GM18873 (cell line): ENCODE data around the gene LAP3.

ENCODE experiments used
- ATAC-seq: cut with Tn5 transposase; IDR thresholded peaks from one replicate; pipeline ENCODE4 v1.9.1; 2021; ENCODE audit warnings: mild to moderate bottlenecking, moderate library complexity, moderate number of reproducible peaks; ENCODE audit not compliant: unreplicated experiment, low FRiP score

Gene LAP3

GRCh38 chr4:17614416-17615299 lies 37.7 kb downstream of the LAP3 start, which contains the start of gene MED28:
Gene MED28, plus strand, starts transcription at chr4:17614641. Its CDS starts 14 bp downstream, at chr4:17614655.
- ATAC-seq, result peak; percentile 95

DNA sequence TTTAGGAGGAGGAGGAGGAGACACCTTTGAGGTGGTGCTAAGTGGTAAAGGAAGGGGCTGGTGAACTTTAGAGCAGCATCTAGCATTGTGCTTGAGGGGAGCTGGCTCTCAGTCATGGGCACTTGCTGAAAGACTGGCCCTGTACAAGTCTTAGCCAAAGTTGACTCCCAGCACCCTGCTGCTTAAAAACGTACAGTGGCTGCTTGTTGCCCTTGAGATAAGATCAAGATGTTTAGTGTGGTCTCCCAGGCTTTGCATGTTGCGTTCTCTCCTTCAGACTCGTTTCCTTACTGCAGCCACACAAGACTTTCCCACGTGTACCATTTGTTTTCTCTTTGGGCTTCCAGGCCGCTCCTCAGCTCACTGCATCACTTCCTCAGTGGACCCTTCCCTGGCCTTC lies 39.3 kb downstream of the LAP3 start:
- no peak for ATAC-seq

DNA sequence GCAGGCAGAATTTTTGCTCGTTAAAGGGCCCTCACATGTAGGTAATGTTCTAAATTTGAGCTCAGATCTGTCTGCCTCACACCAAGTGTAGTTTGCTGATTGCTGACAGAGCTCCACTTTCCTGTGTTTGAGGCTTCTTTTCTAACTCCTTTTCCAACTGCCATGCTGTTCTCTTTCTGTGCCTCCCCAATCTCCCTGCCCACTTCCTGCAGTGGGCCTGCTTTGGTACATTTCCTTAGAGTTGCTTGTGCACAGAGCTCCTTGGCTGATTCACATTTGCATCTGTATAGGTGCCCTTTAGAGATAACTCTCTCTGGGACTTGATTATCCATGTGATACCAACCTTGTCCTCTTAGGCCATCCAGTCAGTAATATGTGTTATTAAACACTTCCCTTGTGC lies 41.9 kb downstream of the LAP3 start:
- ATAC-seq, result no peak

GRCh38 chr4:17619416-17620105 lies 42.6 kb downstream of the LAP3 start:
- no peak for ATAC-seq

DNA sequence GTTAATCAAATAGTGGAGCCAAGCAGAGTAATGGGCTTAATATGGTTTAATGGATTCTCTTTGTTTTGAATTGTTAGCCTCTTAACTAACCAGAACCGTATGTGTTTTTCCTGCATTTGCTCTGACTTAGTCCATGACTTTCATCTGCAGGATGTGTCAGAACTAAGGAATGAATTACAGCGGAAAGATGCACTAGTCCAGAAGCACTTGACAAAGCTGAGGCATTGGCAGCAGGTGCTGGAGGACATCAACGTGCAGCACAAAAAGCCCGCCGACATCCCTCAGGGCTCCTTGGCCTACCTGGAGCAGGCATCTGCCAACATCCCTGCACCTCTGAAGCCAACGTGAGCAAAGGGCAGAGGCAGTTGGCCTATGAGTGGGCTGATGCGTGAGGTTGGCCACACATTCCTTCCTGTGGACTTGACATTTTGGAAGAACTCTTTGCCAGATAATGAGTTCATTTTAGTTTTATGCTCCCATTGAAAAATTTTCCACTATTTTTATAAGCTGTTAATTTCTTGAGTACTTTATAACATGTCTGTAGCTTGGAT lies 46.5 kb downstream of the LAP3 start:
- no peak for ATAC-seq

GRCh38 chr4:17624821-17625220 lies 47.8 kb downstream of the LAP3 start:
- ATAC-seq, result no peak

DNA sequence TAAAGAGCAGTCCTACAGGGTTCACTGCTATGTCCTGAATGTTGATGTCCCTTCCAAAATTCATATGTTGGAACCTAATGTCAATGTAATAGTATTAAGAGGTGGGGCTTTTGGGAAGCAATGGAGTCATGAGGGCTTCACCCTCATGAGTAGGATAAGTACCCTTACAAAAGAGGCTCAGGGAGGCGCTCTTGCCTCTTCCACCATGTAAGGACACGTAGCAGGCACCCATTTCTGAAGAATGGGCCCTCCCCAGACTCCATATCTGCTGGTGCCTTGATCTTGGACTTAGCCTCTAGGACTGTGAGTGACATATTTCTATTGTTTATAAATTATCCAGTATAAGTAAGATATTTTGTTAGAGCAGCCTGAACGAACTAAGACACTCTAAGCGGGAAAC lies 53.2 kb downstream of the LAP3 start:
- no peak for ATAC-seq

GRCh38 chr4:17633600-17633999 lies 56.6 kb downstream of the LAP3 start:
- ATAC-seq, result no peak

- no peak for ATAC-seq
Measured at GRCh38 chr4:17635056-17635455, 58.1 kb downstream of the LAP3 start.

DNA sequence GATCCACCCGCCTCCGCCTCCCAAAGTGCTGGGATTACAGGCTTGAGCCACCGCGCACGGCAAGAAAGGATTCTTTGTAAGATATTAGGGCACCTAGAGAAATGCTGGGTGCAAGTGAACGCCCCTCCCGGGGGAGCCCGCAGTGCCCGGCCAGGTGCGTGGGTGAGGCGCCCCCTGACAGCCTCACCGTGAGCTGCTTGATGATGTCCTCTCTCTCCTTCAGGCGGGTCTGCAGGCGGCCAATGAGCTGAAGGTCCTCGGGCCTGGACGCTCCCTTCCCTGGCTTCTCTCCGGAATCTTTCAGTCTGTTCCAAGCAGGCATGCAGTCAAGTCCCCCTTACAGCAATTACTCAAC lies 59.3 kb downstream of the LAP3 start:
- ATAC-seq, result no peak

DNA sequence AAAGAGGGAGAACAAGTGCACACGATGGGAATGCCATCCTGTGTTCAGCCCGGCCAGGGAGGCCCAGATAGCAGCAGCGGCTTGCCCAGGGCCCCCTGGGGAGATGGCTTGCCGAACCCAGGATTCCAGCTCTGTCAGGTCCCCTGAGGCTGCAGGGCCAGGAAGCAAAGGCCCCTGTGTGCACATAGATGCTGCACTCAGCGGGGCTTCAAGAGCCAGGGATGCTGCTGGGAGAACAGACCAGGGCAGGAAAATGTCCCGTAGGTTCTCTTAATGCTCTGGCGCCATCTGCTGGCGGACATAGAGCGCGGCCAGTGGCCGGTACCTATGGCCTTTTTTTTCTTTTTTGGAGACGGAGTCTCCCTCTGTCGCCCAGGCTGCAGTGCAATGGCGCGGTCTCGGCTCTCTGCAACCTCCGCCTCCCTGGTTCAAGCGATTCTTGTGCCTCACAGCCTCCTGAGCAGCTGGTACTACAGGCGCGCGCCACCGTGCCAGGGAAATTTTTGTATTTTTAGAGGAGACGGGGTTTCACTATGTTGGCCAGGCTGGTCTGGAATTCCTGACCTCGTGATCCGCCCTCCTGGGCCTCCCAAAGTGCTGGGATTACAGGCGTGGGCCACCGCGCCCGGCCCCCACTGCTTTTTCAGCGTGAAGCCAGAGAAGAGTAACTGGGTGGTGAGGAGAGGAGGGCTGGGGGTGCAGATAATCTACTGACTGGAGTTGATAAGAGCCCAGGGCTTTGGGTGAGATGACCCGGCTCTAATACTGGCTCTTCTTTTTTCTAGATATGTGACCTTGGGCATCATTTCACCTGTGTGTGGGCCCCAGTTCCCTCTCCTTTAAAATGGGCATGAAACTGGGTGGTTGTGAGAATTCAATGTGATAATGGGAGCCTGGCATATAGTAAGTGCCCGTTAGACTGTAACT lies 60.0 kb downstream of the LAP3 start:
- ATAC-seq, result peak; percentile 81

- no peak for ATAC-seq
Measured at GRCh38 chr4:17639136-17639535, 62.1 kb downstream of the LAP3 start.

DNA sequence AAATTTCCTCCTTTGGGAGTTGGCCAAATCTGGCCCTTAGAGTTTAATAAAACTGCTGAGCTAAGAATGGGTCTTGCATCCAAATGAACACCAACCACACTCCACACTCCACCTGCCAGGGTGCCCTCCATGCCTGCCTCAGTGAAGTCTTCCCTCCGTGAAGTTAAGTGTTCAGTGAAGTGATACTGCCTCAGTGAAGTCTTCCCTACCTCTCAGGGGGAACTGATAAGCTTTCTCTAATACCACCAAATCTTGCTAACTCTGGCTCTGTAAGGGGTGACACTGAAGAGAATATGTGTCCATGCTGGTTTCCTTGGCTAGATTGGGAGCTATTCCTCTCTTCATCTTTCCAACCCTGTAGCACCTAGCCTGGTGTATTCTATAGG lies 65.4 kb downstream of the LAP3 start:
- ATAC-seq, result no peak

DNA sequence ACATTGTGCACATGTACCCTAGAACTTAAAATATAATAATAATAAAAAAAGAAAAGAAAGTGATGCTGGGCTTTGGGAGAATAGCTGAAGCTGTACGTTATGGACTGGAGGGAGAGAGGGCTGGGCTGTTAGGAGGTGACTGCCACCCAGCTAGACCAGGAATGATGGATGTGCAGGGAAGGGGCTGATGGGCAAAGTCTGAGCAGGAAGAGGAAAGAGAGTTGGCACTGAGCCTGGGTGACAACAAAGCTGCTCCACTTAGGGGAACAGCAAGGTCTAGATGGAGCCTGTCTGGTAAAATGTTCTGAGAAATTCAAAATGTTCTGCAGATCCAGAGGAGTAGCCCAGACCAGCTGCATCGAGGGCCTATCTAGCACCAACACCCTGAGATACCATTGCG lies 69.7 kb downstream of the LAP3 start:
- ATAC-seq, result no peak

GRCh38 chr4:17647176-17647806 lies 70.3 kb downstream of the LAP3 start:
- no peak for ATAC-seq

DNA sequence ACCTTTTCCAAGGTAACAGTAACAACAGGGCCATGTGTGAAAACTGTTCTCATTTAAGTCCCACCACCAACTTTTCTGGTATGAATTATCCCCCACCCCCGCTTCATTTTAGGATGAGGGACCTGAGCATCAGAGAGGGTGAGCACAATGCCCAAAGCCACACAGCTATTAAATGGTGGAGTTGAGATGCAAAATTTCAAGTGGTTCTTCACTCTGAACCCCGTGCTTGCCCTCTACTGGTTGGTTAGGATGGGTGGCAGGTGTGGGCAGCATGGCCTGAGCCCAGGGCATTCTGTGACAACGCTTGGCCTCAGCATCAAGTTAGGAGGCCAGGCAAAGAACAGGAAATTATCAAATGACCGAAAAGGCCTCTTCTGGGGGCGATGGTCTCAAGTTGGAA lies 70.9 kb downstream of the LAP3 start:
- no peak for ATAC-seq

DNA sequence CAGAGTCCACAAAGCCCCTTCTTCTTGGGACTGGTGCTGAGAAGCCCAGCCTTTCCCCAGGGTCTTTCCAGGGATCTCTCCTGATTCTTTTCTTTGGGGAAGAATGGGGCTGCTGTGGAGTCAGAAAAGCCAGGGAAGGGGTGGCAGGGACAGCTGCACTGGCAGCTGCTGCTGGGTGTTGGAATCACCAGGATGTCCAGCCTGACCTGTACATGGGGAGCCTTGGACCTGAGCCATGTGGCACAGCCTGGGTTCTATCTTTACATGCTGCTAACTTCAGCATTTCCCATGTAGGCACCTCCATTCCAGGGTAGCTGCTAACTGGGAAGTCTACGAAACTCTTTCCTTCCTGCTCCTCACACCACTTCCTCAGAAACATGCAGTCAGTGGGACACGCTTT lies 73.4 kb downstream of the LAP3 start:
- no peak for ATAC-seq

GRCh38 chr4:17654701-17655100 lies 77.7 kb downstream of the LAP3 start:
- ATAC-seq, result no peak

DNA sequence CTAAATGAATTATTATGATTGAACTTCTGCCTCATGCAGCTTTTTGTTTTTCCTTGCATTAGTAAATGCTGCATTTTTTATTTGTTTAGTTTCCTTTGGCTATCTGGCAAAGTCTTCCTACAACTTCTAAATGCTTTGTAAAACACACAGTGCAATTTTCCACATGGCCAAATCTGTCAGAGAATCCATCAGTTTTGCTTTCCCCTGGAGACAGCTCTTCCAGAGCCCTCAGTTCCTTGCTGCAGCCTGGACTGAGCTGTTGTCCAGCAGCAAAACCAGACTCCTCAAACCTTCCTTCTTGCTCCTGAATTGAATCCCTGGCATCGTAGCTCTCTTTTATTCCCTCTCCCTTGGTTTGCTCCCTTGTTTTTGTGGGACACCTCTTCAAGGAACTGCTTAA lies 80.1 kb downstream of the LAP3 start:
- ATAC-seq, result no peak
